ENCODE data around the gene EDC4. TPM values are rescaled to one million over a fixed set of nuclear protein-coding genes. Genes with fewer than 3 reads are reported as not detected.

Gene EDC4
- polyA plus RNA-seq, 1 donor from 2014 or later, result 66.0 TPM

- H3K79me2 ChIP-seq (replicated peaks; ENCODE audit: insufficient read depth, low read length), result peaks cover 56% of the 10 kb centered on the region
- TF ChIP-seq EP300 (conservative IDR thresholded peaks at IDR 0.05; ENCODE audit: poor library complexity, severe bottlenecking) (peak; percentile 42), MXI1 (conservative IDR thresholded peaks at IDR 0.05; ENCODE audit: poor library complexity, severe bottlenecking) (peak; percentile 94), POLR2AphosphoS5 (IDR thresholded peaks at IDR 0.05) (peak; percentile 88), TAF1 (IDR thresholded peaks at IDR 0.05; ENCODE audit: low read depth) (peak; percentile 74), SMC3 (conservative IDR thresholded peaks at IDR 0.05; ENCODE audit: poor library complexity) (no peak)
- H3K4me2 ChIP-seq (ENCODE audit: low read length), result peak within 1 kb of the TSS; percentile 99
- H3K27me3 ChIP-seq (ENCODE audit: insufficient read depth, low read depth, low read length), result no peaks in the 10 kb centered on the region
- H3F3A ChIP-seq (ENCODE audit: insufficient read depth, low read length, poor library complexity, severe bottlenecking), result no peaks in the 10 kb centered on the region
- H3K9me2 ChIP-seq (ENCODE audit: insufficient read depth, low read length), result no peaks in the 10 kb centered on the region
- H3K36me3 ChIP-seq (ENCODE audit: insufficient read depth, low read length), result no peaks in the 10 kb centered on the region
- H3K9ac ChIP-seq (ENCODE audit: low read length), result peak within 1 kb of the TSS; percentile 90
- H3K4me3 ChIP-seq (ENCODE audit: low read length), result peak within 1 kb of the TSS; percentile 97
- peak within 1 kb of the TSS; percentile 92 for H3K27ac ChIP-seq (ENCODE audit: low read length)
- H3K9me3 ChIP-seq (ENCODE audit: low read length), result no peaks in the 10 kb centered on the region
- no peaks in the 10 kb centered on the region for H4K20me1 ChIP-seq (ENCODE audit: insufficient read depth)
- peak within 1 kb of the TSS; percentile 87 for H2AFZ ChIP-seq (ENCODE audit: low read depth, low read length)
Observed at GRCh38 chr16:67846320-67847063, 26.4 kb upstream of the EDC4 start, which contains the start of gene NUTF2. NUTF2 (plus strand) TSS chr16:67846933; CDS start chr16:67865131, 18,198 bp downstream.

GRCh38 chr16:67847064-67847861 lies 25.6 kb upstream of the EDC4 start, which contains the start of gene CENPT:
CENPT (minus strand) TSS chr16:67847693; CDS start chr16:67833859, 13,834 bp downstream.
- H2AFZ ChIP-seq (ENCODE audit: low read depth, low read length), result peak within 1 kb of the TSS; percentile 87

More at GRCh38 chr16:67847064-67847861, 25.6 kb upstream of the EDC4 start, which contains the start of gene CENPT:
- Histone ChIP-seq H3K9ac (ENCODE audit: low read length) (peak within 1 kb of the TSS; percentile 90), H3F3A (ENCODE audit: insufficient read depth, low read length, poor library complexity, severe bottlenecking) (no peaks in the 10 kb centered on the region), H3K36me3 (ENCODE audit: insufficient read depth, low read length) (no peaks in the 10 kb centered on the region), H3K27me3 (ENCODE audit: insufficient read depth, low read depth, low read length) (no peaks in the 10 kb centered on the region), H3K27ac (ENCODE audit: low read length) (peak within 1 kb of the TSS; percentile 92), H4K20me1 (ENCODE audit: insufficient read depth) (no peaks in the 10 kb centered on the region), H3K79me2 (replicated peaks; ENCODE audit: insufficient read depth, low read length) (peaks cover 60% of the 10 kb centered on the region), H3K4me3 (ENCODE audit: low read length) (peak within 1 kb of the TSS; percentile 97), H3K9me3 (ENCODE audit: low read length) (no peaks in the 10 kb centered on the region), H3K4me2 (ENCODE audit: low read length) (peak within 1 kb of the TSS; percentile 99), H3K9me2 (ENCODE audit: insufficient read depth, low read length) (no peaks in the 10 kb centered on the region)
- TF ChIP-seq POLR2AphosphoS5 (IDR thresholded peaks at IDR 0.05) (no peak), REST (IDR thresholded peaks at IDR 0.05; ENCODE audit: borderline replicate concordance) (no peak), MXI1 (conservative IDR thresholded peaks at IDR 0.05; ENCODE audit: poor library complexity, severe bottlenecking) (peak; percentile 88)

Data from neural cell (in vitro differentiated cells).